ENCODE data around the gene LENG9.

- no peak for TF ChIP-seq CTCF (conservative IDR thresholded peaks at IDR 0.05 in 1 of 2, IDR thresholded peaks at IDR 0.05 in 1 of 2; ENCODE audit: extremely low read depth in 1 of 2, insufficient read depth in 1 of 2, low read depth in 1 of 2, low read length in 2 of 2)
- TF ChIP-seq EZH2 (IDR thresholded peaks at IDR 0.05; ENCODE audit: borderline replicate concordance, low read length) = no peak
These were observed 43.6 kb downstream of the LENG9 start for GRCh38 chr19:54420068-54420382.

Data from mammary epithelial cell (primary cell).